ENCODE measurements around the gene SAMHD1.

DNA sequence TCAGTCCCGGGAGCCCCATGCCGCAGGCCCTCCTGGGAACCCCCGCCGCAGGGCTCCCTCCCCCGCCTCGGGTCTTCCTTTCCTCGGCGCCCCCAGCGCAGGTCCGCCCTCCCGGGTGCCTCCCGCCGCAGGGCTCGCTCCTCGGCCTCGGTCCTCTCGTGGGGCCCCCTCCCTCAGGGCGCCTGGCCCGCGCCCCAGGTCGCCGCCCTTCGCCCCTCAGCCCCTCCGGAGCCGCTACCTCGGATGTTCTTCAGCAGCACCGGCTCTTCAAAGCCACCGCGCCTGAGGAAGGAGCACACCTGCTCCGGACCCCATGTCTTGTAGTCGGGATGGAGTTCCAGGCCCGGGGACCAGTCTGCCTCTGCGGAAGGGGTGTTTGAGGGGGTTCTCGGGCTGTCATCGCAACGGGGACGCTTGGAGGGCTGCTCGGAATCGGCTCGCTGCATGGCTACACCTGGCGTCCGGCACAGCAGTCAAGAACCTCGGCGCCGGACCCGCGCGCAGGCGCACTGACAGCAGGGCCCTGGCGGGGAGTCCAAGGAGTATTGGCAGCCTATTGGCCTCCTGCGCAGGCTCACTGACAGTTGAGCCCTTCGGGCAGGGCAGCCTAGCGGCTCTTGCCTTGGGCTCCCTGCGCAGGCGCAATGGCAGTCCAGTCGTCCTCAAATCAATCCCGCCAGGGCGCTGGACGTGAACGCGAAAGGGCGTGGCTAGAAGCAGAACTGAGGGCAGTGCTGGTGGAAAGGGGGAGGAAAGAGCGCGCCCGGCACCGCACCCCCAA lies at the start of gene SAMHD1:
- TF ChIP-seq ZNF274 (IDR thresholded peaks at IDR 0.05; ENCODE audit: low read depth, low read length) (no peak), YY1 (IDR thresholded peaks at IDR 0.05; ENCODE audit: insufficient read depth, insufficient read length) (no peak)
